NCI-H2081 (cell line): ENCODE data around the gene THOC6.
A peak's percentile ranks its signal among the peaks of the same experiment; 100 is the strongest.
"Not testable (repeated sequence)": the region's sequence is repeated elsewhere in the genome, so short reads cannot be mapped to it uniquely, and the experiment has no call there.

ENCODE experiments used
- DNase-seq, 2 experiments: peaks; one replicate each; lab custom pipeline; 2025; lab: John Stamatoyannopoulos, UW

Gene THOC6

DNA sequence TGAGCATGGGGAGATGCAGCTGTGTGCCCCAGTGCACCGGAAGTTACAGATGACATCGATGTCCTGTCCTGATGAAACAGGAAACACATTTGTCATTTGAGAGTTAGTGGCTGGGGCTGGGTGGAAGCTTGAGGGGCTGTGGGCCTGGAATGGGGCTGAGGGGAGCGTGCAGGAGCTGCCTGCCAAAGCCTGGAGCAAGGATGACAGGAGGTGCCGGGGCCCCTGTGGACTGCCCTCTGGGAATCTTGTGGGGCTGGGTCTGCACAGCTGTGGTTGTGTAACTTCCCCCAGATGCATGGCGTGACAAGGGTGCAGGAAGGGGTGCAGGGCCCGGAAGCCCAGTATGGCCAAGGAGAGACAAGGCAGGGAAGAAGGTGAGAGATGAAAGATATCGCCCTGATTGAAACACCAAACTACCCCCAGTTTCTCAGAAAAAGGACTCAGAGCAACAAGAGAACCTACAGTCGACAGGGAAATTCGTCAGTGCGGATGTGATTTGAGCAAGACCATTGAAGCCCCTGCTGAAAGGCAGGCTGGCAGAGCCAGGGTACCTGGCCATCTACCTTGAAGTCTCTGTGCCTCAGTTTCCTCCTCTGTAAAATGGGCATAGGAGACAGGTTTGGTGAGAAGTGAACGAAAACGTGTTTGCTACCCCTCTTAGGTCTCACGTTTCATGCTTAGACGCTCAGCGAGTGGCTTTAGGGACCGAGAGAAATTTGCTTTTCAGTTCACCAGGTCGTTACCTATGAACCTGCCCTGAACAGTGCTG is 31.3 kb downstream of the THOC6 start:
- no peak for DNase-seq

DNA sequence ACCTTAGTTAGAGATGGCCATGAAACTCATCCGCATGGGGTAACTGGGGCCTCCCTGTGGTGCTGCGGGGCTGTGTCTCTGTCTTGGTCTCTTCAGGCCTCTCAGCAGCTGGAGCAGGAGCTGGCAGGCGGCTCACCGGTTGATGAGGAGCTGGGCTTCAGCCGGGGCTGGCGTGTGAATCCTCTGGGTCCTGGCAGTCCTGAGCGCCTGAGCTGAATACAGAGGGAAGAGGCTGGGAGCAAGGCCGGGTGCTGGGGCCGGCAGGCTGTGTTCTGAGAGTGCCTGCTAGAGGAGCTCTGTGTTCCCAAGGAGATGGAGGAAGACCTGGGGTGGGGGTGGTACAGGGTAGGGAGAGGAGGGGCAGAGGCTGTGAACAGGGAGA is 31.9 kb downstream of the THOC6 start:
- not testable (repeated sequence) for DNase-seq

DNA sequence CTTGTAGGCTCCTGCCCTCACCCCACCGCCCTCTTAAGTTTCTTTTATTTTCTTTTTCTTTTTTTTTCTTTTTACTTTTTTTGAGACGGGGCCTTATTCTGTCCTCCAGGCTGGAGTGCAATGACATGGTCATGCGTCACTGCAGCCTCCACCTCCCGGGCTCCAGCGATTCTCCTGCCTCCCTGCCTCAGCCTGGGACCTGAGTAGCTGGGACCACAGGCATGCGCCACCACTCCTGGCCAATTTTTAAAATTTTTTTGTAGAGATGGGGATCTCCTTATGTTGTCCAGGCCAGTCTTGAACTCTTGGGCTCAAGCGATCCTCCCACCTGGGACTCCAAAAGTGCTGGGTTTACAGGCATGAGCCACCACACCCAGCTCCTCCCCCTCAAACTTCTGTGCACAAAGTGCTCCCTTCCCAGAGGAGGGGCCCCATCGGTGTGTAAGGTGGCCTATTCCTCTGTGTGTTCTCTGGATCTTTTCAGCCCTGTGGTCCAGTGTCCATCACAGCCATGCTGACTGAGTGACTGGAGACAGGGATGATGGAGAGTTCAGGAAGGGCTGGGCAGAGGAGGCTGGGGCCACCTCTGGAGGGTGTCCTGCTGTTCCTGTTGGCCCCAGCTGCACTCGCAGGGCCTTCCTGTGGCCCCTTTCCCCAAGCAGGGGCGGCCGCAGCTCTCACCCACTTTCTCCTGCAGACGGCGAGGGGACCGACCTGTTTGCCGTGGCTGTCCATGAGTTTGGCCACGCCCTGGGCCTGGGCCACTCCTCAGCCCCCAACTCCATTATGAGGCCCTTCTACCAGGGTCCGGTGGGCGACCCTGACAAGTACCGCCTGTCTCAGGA is 32.7 kb downstream of the THOC6 start:
- DNase-seq: no peak

DNA sequence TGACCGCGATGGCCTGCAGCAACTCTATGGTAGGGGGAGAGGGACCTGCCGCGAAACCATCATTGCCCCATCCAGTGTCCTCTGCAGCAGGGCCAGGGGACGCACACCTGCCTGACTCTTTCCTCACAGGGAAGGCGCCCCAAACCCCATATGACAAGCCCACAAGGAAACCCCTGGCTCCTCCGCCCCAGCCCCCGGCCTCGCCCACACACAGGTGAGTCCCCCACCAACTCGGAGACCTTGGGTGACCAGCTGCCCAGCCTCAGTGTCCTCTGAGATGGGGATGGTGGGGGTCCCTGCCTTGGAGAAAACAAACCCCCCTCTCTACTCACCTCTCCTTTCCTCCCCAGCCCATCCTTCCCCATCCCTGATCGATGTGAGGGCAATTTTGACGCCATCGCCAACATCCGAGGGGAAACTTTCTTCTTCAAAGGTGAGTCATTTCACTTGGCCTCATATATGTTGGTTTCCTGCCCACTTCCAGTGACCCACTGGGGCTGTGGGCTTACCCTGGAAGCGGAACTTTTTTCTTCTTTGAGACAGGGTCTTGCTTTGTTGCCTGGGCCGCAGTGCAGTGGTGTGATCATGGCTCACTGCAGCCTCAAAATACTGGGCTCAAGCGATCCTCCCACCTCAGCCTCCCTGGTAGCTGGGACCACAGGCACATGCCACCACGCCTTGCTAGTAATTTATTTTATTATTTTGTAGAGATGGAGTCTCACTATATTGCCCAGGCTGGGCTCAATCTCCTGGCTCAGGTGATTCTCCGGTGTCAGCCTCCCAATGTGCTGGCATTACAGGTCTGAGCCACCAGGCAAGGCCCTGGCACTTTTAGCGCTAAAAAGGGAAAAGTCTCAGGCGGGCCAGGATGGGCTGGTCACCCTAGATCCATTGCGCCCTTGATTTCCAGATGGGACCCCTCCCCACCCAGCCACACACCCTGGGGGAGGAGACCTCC is 33.6 kb downstream of the THOC6 start:
- no peak for DNase-seq

DNA sequence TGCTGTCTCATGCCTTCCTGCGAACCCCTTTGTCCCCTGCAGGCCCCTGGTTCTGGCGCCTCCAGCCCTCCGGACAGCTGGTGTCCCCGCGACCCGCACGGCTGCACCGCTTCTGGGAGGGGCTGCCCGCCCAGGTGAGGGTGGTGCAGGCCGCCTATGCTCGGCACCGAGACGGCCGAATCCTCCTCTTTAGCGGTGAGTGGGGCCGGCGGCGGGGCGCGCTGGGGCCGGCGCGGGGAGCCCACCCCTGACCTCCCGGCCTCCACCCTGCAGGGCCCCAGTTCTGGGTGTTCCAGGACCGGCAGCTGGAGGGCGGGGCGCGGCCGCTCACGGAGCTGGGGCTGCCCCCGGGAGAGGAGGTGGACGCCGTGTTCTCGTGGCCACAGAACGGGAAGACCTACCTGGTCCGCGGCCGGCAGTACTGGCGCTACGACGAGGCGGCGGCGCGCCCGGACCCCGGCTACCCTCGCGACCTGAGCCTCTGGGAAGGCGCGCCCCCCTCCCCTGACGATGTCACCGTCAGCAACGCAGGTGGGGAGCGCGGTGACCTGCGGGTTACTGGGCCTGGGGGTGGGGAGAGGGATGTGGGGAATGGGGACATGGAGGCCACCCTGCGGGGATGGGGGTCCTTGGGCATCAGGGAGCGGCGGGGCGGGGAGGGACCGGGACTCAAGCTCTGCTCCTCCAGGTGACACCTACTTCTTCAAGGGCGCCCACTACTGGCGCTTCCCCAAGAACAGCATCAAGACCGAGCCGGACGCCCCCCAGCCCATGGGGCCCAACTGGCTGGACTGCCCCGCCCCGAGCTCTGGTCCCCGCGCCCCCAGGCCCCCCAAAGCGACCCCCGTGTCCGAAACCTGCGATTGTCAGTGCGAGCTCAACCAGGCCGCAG is 34.5 kb downstream of the THOC6 start:
- peak in 1 of 2 experiments; percentile 10 for DNase-seq

DNA sequence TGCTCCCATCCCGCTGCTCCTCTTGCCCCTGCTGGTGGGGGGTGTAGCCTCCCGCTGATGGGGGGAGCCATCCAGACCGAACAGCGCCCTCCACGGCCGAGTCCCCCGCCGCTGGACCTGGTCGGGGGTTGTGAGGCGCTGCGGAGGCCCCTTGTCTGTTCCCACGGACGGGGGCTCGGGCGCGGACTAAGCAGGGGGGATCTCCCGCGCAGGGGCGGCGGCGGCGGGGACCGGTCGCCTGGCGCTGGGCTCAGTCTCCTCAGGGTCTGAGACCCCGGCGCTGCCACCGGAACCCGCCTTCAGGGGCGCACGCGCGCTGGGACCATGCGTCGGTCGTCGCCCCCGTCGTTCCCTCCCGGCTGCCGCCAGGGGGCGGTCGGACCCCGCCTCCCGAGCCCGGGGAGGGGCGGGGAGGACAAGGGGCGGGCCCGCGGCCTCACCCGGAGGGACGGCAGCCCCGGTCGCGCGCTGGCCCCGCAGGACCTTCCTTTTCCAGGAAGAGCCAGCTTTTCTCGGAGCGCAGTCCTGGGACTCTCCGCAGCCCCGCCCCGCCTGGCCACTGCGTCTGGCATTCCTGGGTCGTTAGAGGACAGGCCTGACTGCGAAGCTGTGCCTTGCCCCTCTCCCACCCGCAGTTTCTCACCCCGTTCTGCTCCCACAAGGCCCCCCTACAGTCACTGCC is 35.3 kb downstream of the THOC6 start:
- DNase-seq: peak; percentile 74 to 79

DNA sequence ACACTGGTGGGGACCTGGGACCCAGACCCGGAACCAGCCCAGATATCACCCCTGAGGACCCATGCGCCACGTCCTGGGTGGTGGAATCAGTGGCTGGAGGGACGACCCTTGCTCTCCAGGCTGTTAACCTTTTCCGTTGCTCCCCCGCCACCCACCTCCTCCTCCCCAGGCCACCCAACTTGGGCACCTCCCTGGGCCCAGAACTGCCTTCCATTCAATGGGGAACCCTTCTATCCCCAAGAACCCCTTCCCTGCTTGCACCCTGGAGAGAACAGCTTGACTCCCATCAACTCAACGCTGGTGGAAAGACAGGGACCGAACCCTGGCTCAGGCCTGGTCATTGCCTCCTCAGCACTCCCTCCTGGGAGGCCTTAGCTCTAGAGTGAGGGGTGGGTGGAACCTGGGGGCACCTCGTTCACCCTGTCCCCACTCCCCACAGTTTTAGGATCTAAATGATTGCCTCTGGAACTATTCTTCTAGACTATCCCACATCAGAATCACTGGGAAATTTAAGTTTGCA is 35.9 kb downstream of the THOC6 start:
- no peak for DNase-seq

DNA sequence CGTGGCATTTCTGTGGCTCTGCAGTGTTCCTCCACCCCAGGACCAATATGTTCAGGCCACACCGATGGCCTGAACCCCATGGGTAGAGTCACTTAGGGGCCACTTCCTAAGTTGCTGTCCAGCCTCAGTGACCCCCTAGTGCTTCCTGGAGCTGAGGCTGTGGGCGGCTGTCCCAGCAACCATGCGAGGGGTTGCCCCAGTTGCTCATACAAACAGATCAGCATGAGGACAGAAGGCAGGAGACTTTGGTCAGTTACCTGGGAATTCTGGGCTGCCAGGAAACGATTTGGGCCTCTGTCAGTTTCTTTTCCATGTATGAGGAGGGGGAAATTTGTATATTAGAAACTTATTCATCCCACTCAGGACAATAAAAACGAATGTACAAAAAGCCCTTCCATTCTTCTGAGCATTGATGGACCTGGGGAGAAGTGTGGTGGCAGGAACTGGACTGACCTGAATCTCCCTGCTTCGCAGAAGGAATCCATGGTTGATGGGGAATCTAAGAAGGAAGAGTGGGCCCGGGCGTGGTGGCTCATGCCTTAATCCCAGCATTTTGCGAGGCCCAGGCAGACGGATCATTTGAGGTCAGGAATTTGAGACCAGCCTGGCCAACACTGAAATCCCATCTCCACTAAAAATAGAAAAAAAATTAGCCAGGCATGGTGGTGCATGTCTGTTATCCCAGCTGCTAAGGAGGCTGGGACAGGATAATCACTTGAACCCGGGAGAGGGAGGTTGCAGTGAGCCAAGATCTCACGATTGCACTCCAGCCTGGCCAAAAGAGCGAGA is 36.7 kb downstream of the THOC6 start:
- DNase-seq: no peak

DNA sequence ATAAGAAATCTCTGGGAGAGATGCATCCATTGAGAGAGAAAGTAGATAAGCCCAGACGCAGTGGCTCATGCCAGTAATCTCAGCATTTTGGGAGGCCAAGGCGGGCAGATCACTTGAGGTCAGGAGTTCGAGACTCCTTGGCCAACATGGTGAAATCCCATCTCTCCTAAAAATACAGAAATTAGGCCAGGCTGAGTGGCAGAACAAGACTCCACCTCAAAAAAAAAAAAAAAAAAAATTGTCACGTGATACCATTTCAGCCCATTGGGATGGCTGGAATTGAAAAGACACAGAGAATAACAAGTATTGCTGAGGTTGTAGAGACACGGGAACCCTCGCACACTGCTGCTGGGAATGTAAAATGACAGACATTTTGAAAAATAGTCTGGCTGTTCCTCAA is 38.7 kb downstream of the THOC6 start:
- DNase-seq: no peak

DNA sequence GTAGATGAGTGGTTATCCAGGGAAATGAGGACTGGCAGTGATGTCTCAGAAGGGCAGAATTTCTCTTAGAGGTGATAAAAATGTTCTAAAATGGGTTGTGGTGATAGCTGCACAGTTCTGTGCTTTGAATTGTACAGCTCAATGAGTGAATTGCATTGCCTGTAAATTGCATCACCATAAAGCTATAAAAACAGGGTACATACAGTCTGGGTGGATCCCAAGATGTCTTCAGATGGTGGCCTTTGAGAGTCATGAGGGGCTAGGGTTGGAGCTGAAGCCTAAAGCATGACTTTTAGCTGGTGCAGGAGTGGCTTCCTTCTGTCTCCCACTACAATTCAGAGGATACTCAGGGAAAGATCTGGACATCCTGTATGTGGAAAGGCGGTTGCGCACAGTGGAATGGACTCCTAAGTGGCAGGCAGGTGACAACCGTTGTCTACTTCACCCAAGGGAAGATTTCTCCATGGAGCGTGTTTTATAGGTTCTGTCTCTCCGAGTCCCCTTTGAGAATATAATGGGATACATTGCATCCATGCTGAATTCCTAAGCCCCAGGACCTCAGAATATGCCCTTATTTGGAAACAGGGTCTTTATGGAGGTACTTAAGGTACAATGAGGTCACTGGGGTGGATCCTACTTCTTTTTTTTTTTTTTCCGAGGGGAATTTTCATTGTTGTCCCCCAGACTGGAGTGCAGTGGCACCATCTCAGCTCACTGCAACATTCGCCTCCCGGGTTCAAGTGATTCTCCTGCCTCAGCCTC is 40.0 kb downstream of the THOC6 start:
- no peak for DNase-seq

DNA sequence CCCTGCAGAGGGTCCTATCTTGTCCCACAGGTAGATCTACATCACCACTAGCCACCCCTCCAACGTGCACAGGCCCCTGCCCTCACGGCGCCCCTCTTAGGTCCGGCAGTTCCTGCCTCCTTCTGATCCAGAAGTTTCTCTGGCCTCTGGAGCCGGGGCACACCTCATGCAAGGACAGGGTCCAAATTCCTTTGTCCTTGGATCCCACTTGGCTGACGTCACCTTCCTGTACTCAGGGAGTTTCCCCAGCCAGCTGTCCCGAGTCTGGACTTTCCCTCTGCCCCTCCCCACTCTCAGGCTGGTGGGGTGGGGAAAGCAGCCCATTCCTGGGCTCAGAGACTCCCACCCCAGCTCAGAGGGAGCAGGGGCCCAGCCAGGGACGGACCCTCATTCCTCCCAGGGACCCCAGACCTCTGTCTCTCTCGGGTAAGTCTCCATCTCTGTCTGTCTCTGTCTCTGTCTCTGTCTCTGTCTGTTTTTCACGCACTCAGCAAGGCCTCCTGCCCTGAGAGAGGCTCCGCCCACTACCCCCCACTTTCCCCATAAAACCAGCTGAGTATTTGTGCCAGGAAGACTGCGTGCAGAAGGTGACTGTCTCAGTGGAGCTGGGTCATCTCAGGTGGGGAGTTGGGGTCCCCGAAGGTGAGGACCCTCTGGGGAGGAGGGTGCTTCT is 41.4 kb downstream of the THOC6 start, which contains the start of gene IL32:
IL32 (plus strand) TSS at position 572 of the 673 bp plus-strand sequence. CDS start 172 bp downstream, outside the sequence.
- DNase-seq: no peak

DNA sequence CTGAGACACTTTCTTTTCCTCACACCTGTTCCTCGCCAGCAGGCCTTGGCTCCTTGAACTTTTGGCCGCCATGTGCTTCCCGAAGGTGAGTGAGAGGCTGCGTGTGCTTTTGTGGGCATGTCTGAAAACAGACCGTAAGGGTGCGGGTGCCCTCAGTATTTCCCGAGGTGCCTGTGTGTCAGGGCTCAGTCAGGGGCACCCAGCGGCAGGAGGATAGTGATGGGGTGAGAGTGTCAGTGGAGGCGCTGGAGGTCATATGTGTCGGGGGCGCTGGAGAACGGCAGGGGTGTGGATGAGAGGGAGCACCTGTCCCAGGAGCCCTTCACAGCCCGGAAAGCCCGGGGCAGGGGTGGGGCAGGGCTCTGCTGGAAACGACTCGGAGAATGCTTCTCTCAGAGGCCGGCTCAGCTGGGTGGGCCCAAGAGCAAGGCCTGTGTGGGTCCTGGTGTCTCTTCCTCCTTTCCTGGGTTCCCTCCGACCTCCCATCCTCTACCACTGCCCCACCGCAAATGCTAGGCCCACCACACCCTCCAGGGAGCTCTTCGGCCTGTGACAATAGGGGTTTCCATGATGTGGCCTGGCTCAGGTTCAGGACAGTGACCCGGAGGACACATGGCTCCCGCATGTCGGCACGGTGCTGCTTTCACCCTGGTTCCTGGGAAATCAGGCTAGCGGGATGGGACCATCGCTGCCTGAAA is 42.1 kb downstream of the THOC6 start:
- DNase-seq: no peak

DNA sequence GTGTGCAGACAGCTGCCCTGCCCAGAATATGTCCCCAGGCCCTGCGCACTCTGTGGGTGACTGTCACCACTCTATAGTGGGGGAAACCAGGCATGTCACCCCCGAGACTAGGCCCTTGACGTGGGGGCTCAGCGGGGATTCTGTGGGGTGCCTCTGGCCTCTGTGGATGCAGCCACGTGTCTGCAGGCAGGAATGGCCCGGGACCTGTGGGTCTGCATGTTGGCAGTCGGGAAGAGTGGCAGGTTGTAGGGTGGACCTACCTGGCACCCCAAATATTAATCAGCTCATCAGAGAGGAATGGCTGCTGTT is 42.6 kb downstream of the THOC6 start:
- no peak for DNase-seq

DNA sequence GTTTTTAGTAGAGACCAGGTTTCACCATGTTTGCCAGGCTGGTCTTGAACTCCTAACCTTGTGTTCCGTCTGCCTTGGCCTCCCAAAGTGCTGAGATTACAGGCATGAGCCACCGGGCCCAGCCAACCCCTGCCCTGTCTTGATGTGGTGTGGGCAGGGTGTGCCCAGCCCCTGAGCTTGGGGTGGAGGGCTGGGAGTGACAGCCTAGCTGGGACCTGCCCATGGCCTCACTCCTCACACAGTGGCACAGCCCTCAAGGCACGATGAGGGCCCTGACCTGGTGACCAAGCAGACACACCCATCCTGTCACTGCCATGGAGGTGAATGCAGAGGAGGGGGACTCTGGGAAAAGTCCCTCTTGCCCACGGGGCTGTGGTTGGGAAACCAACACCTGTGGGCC is 44.7 kb downstream of the THOC6 start:
- DNase-seq: no peak

DNA sequence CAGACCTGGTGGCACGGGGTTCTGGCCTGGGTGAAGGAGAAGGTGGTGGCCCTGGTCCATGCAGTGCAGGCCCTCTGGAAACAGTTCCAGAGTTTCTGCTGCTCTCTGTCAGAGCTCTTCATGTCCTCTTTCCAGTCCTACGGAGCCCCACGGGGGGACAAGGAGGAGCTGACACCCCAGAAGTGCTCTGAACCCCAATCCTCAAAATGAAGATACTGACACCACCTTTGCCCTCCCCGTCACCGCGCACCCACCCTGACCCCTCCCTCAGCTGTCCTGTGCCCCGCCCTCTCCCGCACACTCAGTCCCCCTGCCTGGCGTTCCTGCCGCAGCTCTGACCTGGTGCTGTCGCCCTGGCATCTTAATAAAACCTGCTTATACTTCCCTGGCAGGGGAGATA is 45.3 kb downstream of the THOC6 start:
- not testable (repeated sequence) for DNase-seq

DNA sequence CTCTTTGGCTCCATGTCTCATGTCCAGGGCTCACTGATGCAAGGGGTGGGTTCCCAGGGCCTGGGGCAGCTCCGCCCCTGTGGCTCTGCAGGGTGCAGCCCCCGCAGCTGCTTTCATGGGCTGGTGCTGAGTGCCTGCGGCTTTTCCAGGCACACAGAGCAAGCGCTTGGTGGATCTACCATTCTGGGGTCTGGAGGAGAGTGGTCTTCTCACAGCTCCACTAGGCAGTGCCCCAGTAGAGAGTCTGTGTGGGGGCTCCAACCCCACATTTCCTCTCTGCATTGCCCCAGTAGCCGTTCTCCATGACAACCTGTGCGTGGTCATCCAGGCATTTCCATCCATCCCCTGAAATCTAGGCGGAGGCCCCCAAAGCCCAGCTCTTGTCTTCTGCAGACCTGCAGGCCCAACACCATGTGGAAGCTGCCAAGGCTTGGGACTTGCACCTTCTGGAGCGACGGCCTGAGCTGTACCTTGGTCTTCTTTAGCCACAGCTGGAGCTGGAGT is 46.8 kb downstream of the THOC6 start:
- no peak for DNase-seq

DNA sequence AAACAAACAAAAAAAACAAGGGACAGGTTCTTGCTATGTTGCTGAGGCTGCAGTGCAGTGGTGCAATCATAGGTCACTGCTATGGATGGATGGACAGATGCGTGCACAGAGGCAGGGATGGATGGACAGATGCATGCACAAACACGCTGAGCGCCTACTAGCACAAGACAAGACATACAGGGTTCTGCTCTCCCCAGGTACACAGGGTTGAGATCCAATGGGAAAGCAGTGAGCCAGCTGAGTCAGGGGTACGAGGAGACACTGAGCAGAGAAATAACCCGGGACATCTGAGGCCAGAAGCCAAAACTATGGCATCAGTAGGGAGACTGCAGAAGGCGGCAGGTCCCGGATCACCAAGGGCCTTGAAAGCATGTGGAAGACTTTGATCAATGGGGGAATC is 47.8 kb downstream of the THOC6 start:
- DNase-seq: no peak
